HepG2 (cell line): ENCODE measurements around the gene NYNRIN. TPM values are rescaled to one million over a fixed set of nuclear protein-coding genes. Genes with fewer than 3 reads are reported as not detected.

Source experiments
- ATAC-seq: fragments of 200-7000 bp; cut with Tn5 transposase; 3 replicates; pipeline ENCODE4 v1.9.1; 2020; ENCODE audit warnings: mild to moderate bottlenecking, moderate library complexity
- BruUV-seq: library from RNA; stranded (reverse); fragments of 400-500 nt; replicated peaks from 2 replicates; lab custom pipeline; 2021; lab: Mats Ljungman, UMichigan
- CTCF ChIA-PET: fragments of 300-600 bp; formaldehyde crosslinking; extraction: SDS; loops from one replicate; lab custom pipeline; 2021; ENCODE audit warnings: low total read pairs, inconsistent platforms, low intra/inter-chr PET ratio; lab: Yijun Ruan, JAX
- POLR2A ChIA-PET: fragments of 350-600 bp; sonication (Branson Sonifier 250); formaldehyde crosslinking; loops from one replicate; lab custom pipeline; 2020; ENCODE audit warnings: antibody characterized with exemption, inconsistent platforms; lab: Yijun Ruan, JAX
- DNase-seq: peaks from one replicate; pipeline ENCODE4 v3.0.0-alpha.2; 2015; ENCODE audit warnings: low spot score
- FAIRE-seq: peaks from 3 replicates; lab custom pipeline; 2011; peaks lifted over from hg19 to GRCh38; lab: Jason Lieb, UNC
- H2AFZ ChIP-seq: one replicate; pipeline ENCODE4 v1.6.1; 2011; ENCODE audit warnings: low read length, inconsistent platforms
- H3K27ac ChIP-seq: fragments of 300-600 bp; 3 replicates; pipeline ENCODE4 v1.8.0; 2011; ENCODE audit warnings: mixed run types, mild to moderate bottlenecking, mixed read lengths, low read length, inconsistent platforms; ENCODE audit not compliant: insufficient read depth; ENCODE audit errors: extremely low read length
- H3K27me3 ChIP-seq, 2 experiments: fragments of 200-600 bp in 1 of 2; 2 replicates in 1 of 2; 3 replicates in 1 of 2; pipeline versions ENCODE4 v1.6.0 to v1.8.0; 2011; ENCODE audit warnings: low read length in 2 of 2, mild to moderate bottlenecking in 2 of 2, moderate library complexity in 2 of 2, inconsistent platforms in 1 of 2; ENCODE audit not compliant: insufficient read depth in 2 of 2, control insufficient read depth in 1 of 2
- H3K36me3 ChIP-seq, 2 experiments: fragments of 200-600 bp in 1 of 2; replicated peaks in 1 of 2; 2 replicates in 1 of 2; 3 replicates in 1 of 2; pipeline versions ENCODE4 v1.5.1 to v1.8.0; 2011; ENCODE audit warnings: low read length in 2 of 2, inconsistent platforms in 1 of 2; ENCODE audit not compliant: insufficient read depth in 2 of 2, control insufficient read depth in 1 of 2
- H3K4me1 ChIP-seq: 2 replicates; pipeline ENCODE4 v1.5.1; 2012; ENCODE audit warnings: low read length, inconsistent platforms; ENCODE audit not compliant: insufficient read depth
- H3K4me2 ChIP-seq: 2 replicates; pipeline ENCODE4 v1.6.0; 2011; ENCODE audit warnings: low read depth, low read length, inconsistent platforms
- H3K4me3 ChIP-seq, 3 experiments: fragments of 200-600 bp in 1 of 3; sonication (generic), shearing (Covaris generic) in 1 of 3; replicated peaks in 1 of 3; 2 replicates each; pipeline ENCODE4 v1.5.1; 2011 to 2016; ENCODE audit warnings: low read length in 3 of 3, inconsistent platforms in 2 of 3, low read depth in 2 of 3, mild to moderate bottlenecking in 2 of 3, control low read depth in 1 of 3, mixed read lengths in 1 of 3; ENCODE audit not compliant: insufficient read depth in 1 of 3
- H3K79me2 ChIP-seq: one replicate; pipeline ENCODE4 v1.6.1; 2011; ENCODE audit warnings: low read length, inconsistent platforms; ENCODE audit not compliant: insufficient read depth
- H3K9ac ChIP-seq: 2 replicates; pipeline ENCODE4 v1.6.0; 2011; ENCODE audit warnings: mild to moderate bottlenecking, low read depth, low read length, inconsistent platforms; ENCODE audit not compliant: insufficient read depth
- H3K9me3 ChIP-seq: 2 replicates; pipeline ENCODE4 v1.5.1; 2012; ENCODE audit warnings: mild to moderate bottlenecking, low read length
- H4K20me1 ChIP-seq: 2 replicates; pipeline ENCODE4 v1.6.0; 2011; ENCODE audit warnings: inconsistent platforms, mild to moderate bottlenecking, low read length, moderate library complexity; ENCODE audit not compliant: insufficient read depth
- ELF4 ChIP-seq: sonication (generic); formaldehyde crosslinking; IDR thresholded peaks from 2 replicates; pipeline ENCODE4 v1.5.0; 2020; ENCODE audit warnings: missing genetic modification reagents, mild to moderate bottlenecking, moderate library complexity, borderline replicate concordance
- FOXA1 ChIP-seq, 2 experiments: fragments of 450-650 bp in 1 of 2; sonication (generic) in 1 of 2; formaldehyde crosslinking in 1 of 2; IDR thresholded peaks; 2 replicates each; pipeline versions ENCODE4 v1.4.0 to v1.6.1; 2016 to 2020; ENCODE audit warnings: missing genetic modification reagents in 1 of 2
- KLF15 ChIP-seq: sonication (generic); formaldehyde crosslinking; IDR thresholded peaks from 2 replicates; pipeline ENCODE4 v1.8.1; 2023; ENCODE audit warnings: borderline replicate concordance, mild to moderate bottlenecking, inconsistent platforms, missing genetic modification reagents, mixed read lengths
- POGK ChIP-seq: sonication (generic); formaldehyde crosslinking; conservative IDR thresholded peaks from 2 replicates; pipeline ENCODE4 v1.8.0; 2022; ENCODE audit warnings: mild to moderate bottlenecking, moderate library complexity, missing genetic modification reagents
- ZFP36 ChIP-seq: fragments of 150-350 bp; IDR thresholded peaks from 2 replicates; pipeline ENCODE4 v1.6.1; 2018; ENCODE audit warnings: borderline replicate concordance, low read length, low read depth; ENCODE audit not compliant: partially characterized antibody
- ZNF160 ChIP-seq: sonication (generic); formaldehyde crosslinking; IDR thresholded peaks from 2 replicates; pipeline ENCODE4 v1.8.0; 2022; ENCODE audit warnings: mild to moderate bottlenecking, inconsistent platforms, missing genetic modification reagents
- ZNF33B ChIP-seq: sonication (generic); formaldehyde crosslinking; IDR thresholded peaks from 2 replicates; pipeline ENCODE4 v1.5.1; 2020; ENCODE audit warnings: mild to moderate bottlenecking, missing genetic modification reagents
- ZNF34 ChIP-seq: sonication (generic); formaldehyde crosslinking; IDR thresholded peaks from 2 replicates; pipeline ENCODE4 v1.4.0; 2020; ENCODE audit warnings: mild to moderate bottlenecking, missing genetic modification reagents, borderline replicate concordance
- ZNF709 ChIP-seq: sonication (generic); formaldehyde crosslinking; IDR thresholded peaks from 2 replicates; pipeline ENCODE4 v1.5.0; 2020; ENCODE audit warnings: mild to moderate bottlenecking, missing genetic modification reagents
- ZZZ3 ChIP-seq: sonication (generic); formaldehyde crosslinking; IDR thresholded peaks from 2 replicates; pipeline ENCODE4 v1.4.0; 2020; ENCODE audit warnings: missing genetic modification reagents, mild to moderate bottlenecking, borderline replicate concordance
- WGBS: methylation state at CpG from one replicate; pipeline ENCODE4 v1.1.6; 2017; ENCODE audit warnings: low lambda C conversion rate; 5-methylcytosine and 5-hydroxymethylcytosine counted together
- in situ Hi-C: cut with HindIII; loops from 2 replicates; pipeline ENCODE4 v1.10.0; 2017; ENCODE audit warnings: low pct_unique_long_range_greater_than_20kb; ENCODE audit not compliant: extremely low pct_ligation_motif_present
- intact Hi-C: fragments of 100-400 bp; cut with micrococcal nuclease; formaldehyde crosslinking; loops from one replicate; pipeline ENCODE4 v1.10.0; 2022; ENCODE audit not compliant: unreplicated experiment
- polyA plus RNA-seq, 8 experiments: library from polyadenylated mRNA; depleted of rRNA in 3 of 8; stranded (reverse) in 7 of 8; unstranded in 1 of 8; fragments of >200 nt; fragmentation: Illumina TruSeq in 4 of 8; extraction: Trizol in 4 of 8; gene quantifications; 2 replicates each; pipeline versions ENCODE4 v1.2.1 to v1.2.3, GENCODE V29; 2011 to 2016; ENCODE audit warnings: low read depth in 4 of 8, missing spikeins in 1 of 8, mixed read lengths in 1 of 8; ENCODE audit not compliant: insufficient read depth in 1 of 8
- total RNA-seq, 5 experiments: library from RNA; depleted of rRNA; stranded (reverse); fragments of >200 nt; fragmentation: Illumina TruSeq; extraction: Trizol; gene quantifications; 2 replicates each; pipeline ENCODE4 v1.2.3, GENCODE V29; 2016; ENCODE audit warnings: low read depth in 1 of 5
- TF ChIP-seq, protein P1 (sequence below): sonication (generic); formaldehyde crosslinking; IDR thresholded peaks from 2 replicates; pipeline ENCODE4 v1.4.0; 2020; ENCODE audit warnings: mild to moderate bottlenecking, missing genetic modification reagents, borderline replicate concordance
- TF ChIP-seq, protein P2 (sequence below): fragments of 450-650 bp; IDR thresholded peaks from 2 replicates; pipeline ENCODE4 v1.6.1; 2017
- TF ChIP-seq, protein P3 (sequence below): sonication (generic); formaldehyde crosslinking; IDR thresholded peaks from 2 replicates; pipeline ENCODE4 v1.4.0; 2020; ENCODE audit warnings: missing genetic modification reagents, low read depth, mild to moderate bottlenecking, borderline replicate concordance

The NYNRIN gene
- total and polyA plus RNA-seq, 2 of the 13 experiments (the other 11 are each of a cell fraction or from before 2014, with no cell fraction given), result 0.63 to 1.1 TPM

GRCh38 chr14:24436355-24437019 lies 37.7 kb downstream of the NYNRIN start:
- DNase-seq, result peak; percentile 83
- no peak overlapping the region for H3K9ac ChIP-seq
- H2AFZ ChIP-seq, result no peak overlapping the region
- in situ Hi-C loops (loop anchor here (10.0 kb wide), 1 partner anchor 192 kb away; the partner anchor contains the start of gene TINF2), intact Hi-C loops (loop anchor here (1.0 to 10.0 kb wide), 4 partner anchors 71 to 852 kb away; no protein-coding TSS in a partner anchor)
- peaks cover 26% of the 10 kb centered on the region for H3K4me1 ChIP-seq
- H3K79me2 ChIP-seq, result peaks cover 9% of the 10 kb centered on the region
- H4K20me1 ChIP-seq, result peaks cover 11% of the 10 kb centered on the region
- H3K36me3 ChIP-seq, result peaks cover 56 to 76% of the 10 kb centered on the region in 2 experiments
- no peak overlapping the region for H3K4me2 ChIP-seq
- H3K27me3 ChIP-seq, result no peaks in the 10 kb centered on the region
- H3K4me3 ChIP-seq, result no peak overlapping the region
- no peaks in the 10 kb centered on the region for H3K9me3 ChIP-seq
- BruUV-seq, result no TSS peak
- CTCF ChIA-PET, result interaction anchor here (0.7 to 11.8 kb wide), 7 partner anchors 24 to 120 kb away, joined by 3 to 295 read pairs (median 5); partner anchors contain the start of genes ADCY4 and NFATC4
- peak; percentile 89 for FAIRE-seq
- POLR2A ChIA-PET, result interaction anchor here (0.6 to 4.1 kb wide), 13 partner anchors 9 to 343 kb away, joined by 3 to 39 read pairs (median 7); partner anchors contain the start of genes CIDEB, IPO4, PCK2 and RABGGTA
- ATAC-seq, result peak; percentile 65
- no peak overlapping the region for H3K27ac ChIP-seq
- 79% methylated on average over 5 of the region's 5 CpGs for WGBS
- TF ChIP-seq, protein P1, sequence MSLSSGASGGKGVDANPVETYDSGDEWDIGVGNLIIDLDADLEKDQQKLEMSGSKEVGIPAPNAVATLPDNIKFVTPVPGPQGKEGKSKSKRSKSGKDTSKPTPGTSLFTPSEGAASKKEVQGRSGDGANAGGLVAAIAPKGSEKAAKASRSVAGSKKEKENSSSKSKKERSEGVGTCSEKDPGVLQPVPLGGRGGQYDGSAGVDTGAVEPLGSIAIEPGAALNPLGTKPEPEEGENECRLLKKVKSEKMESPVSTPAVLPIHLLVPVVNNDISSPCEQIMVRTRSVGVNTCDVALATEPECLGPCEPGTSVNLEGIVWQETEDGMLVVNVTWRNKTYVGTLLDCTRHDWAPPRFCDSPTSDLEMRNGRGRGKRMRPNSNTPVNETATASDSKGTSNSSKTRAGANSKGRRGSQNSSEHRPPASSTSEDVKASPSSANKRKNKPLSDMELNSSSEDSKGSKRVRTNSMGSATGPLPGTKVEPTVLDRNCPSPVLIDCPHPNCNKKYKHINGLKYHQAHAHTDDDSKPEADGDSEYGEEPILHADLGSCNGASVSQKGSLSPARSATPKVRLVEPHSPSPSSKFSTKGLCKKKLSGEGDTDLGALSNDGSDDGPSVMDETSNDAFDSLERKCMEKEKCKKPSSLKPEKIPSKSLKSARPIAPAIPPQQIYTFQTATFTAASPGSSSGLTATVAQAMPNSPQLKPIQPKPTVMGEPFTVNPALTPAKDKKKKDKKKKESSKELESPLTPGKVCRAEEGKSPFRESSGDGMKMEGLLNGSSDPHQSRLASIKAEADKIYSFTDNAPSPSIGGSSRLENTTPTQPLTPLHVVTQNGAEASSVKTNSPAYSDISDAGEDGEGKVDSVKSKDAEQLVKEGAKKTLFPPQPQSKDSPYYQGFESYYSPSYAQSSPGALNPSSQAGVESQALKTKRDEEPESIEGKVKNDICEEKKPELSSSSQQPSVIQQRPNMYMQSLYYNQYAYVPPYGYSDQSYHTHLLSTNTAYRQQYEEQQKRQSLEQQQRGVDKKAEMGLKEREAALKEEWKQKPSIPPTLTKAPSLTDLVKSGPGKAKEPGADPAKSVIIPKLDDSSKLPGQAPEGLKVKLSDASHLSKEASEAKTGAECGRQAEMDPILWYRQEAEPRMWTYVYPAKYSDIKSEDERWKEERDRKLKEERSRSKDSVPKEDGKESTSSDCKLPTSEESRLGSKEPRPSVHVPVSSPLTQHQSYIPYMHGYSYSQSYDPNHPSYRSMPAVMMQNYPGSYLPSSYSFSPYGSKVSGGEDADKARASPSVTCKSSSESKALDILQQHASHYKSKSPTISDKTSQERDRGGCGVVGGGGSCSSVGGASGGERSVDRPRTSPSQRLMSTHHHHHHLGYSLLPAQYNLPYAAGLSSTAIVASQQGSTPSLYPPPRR (CRISPR knock-in tag), result no peak
- TF ChIP-seq ZNF33B (CRISPR knock-in tag) (0 out of 2 replicates have a peak, but pooled peaks have one; percentile 86), ZNF160 (CRISPR knock-in tag) (no peak), KLF15 (no peak), ZNF709 (CRISPR knock-in tag) (no peak), FOXA1 (IDR thresholded peaks at IDR 0.05) (no peak), FOXA1 (CRISPR knock-in tag; IDR thresholded peaks at IDR 0.05) (no peak), ZZZ3 (CRISPR knock-in tag) (no peak), ZFP36 (no peak), ELF4 (CRISPR knock-in tag) (no peak), ZNF34 (CRISPR knock-in tag) (no peak), POGK (CRISPR knock-in tag) (0 out of 2 replicates have a peak, but pooled peaks have one; percentile 13)
- TF ChIP-seq, protein P2, sequence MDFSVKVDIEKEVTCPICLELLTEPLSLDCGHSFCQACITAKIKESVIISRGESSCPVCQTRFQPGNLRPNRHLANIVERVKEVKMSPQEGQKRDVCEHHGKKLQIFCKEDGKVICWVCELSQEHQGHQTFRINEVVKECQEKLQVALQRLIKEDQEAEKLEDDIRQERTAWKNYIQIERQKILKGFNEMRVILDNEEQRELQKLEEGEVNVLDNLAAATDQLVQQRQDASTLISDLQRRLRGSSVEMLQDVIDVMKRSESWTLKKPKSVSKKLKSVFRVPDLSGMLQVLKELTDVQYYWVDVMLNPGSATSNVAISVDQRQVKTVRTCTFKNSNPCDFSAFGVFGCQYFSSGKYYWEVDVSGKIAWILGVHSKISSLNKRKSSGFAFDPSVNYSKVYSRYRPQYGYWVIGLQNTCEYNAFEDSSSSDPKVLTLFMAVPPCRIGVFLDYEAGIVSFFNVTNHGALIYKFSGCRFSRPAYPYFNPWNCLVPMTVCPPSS, result no peak
- TF ChIP-seq, protein P3, sequence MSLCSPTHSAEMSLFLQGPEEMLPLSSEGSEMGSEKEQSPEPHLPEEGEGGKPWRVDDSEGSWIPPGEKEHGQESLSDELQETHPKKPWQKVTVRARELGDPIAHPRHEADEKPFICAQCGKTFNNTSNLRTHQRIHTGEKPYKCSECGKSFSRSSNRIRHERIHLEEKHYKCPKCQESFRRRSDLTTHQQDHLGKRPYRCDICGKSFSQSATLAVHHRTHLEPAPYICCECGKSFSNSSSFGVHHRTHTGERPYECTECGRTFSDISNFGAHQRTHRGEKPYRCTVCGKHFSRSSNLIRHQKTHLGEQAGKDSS, result no peak
